RWPE2 (cell line): ENCODE measurements around the gene TRIM22.

Source experiments
- ATAC-seq: fragments of 200-7000 bp; cut with Tn5 transposase; 3 replicates; pipeline ENCODE4 v1.9.1; 2021; ENCODE audit warnings: low read depth
- DNase-seq: peaks from one replicate; pipeline ENCODE4 v3.0.0-alpha.2; 2020; ENCODE audit warnings: low spot score
- H3K27ac ChIP-seq: fragments of 450-650 bp; 2 replicates; pipeline ENCODE4 v1.5.1; 2017; ENCODE audit warnings: mild to moderate bottlenecking; ENCODE audit not compliant: poor library complexity, severe bottlenecking
- H3K27me3 ChIP-seq: fragments of 250-450 bp; sonication (Bioruptor Pico); 2 replicates; pipeline ENCODE4 v1.5.1; 2021; ENCODE audit warnings: mild to moderate bottlenecking, moderate library complexity; ENCODE audit not compliant: insufficient read depth, poor library complexity, severe bottlenecking
- H3K36me3 ChIP-seq: fragments of 250-450 bp; sonication (Bioruptor Pico); 2 replicates; pipeline ENCODE4 v1.5.1; 2020; ENCODE audit warnings: low read depth, mild to moderate bottlenecking, moderate library complexity
- H3K4me1 ChIP-seq: fragments of 250-450 bp; sonication (Bioruptor Pico); 2 replicates; pipeline ENCODE4 v1.5.1; 2021; ENCODE audit warnings: mild to moderate bottlenecking, moderate library complexity; ENCODE audit not compliant: insufficient read depth, poor library complexity, severe bottlenecking
- H3K4me3 ChIP-seq: fragments of 250-450 bp; sonication (Bioruptor Pico); 2 replicates; pipeline ENCODE4 v1.5.1; 2021; ENCODE audit warnings: mild to moderate bottlenecking, moderate library complexity; ENCODE audit not compliant: severe bottlenecking
- H3K9me3 ChIP-seq: fragments of 250-450 bp; sonication (Bioruptor Pico); 2 replicates; pipeline ENCODE4 v1.5.1; 2021; ENCODE audit warnings: mild to moderate bottlenecking, moderate library complexity; ENCODE audit not compliant: severe bottlenecking
- CTCF ChIP-seq: fragments of 450-650 bp; IDR thresholded peaks from one replicate; pipeline ENCODE4 v1.5.1; 2017; ENCODE audit warnings: mild to moderate bottlenecking, moderate library complexity; ENCODE audit not compliant: poor library complexity, severe bottlenecking

The TRIM22 gene

DNA sequence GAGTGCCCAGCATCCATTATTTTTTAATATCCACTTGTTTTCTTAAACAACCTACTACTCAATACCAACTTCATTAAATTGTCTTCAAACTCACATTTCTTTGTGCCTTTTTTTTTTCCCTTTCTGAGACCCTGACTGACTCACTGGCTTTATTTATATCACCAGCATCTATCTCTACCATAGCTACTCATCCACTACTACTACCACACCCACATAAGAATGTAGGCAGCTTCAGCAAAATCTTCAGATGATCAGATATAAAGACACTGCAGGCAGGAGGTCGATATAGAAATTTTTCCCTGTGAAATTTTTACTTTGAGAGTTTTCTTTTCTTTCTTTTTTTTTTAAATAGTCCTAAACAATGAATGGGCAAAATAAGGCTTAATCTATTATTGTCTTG, 48.8 kb downstream of the TRIM22 start:
- Histone ChIP-seq H3K4me3 (no peak overlapping the region), H3K9me3 (no peaks in the 10 kb centered on the region), H3K27ac (no peak overlapping the region), H3K36me3 (no peaks in the 10 kb centered on the region), H3K4me1 (no peaks in the 10 kb centered on the region), H3K27me3 (peaks cover 15% of the 10 kb centered on the region)
- TF ChIP-seq CTCF: no peak
- DNase-seq (no peak), ATAC-seq (no peak)

DNA sequence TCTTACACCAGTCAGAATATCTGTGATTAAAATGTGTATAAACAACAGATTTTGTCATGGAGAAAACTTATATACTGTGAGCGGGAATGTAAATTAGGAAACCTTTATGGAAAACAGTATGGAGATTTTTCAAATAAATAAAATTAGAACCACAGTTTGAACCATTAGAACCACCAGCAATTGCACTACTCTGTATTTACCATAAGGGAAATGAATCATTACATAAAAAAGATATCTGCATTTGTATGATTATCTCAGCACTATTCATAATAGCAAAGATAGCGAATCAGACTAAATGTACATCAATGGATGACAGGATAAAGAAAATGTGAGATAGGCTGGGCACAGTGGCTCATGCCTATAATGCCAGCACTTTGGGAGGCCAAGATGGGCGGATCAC, 57.0 kb downstream of the TRIM22 start:
- no peak for DNase-seq
- Histone ChIP-seq H3K27ac (no peak overlapping the region), H3K36me3 (no peaks in the 10 kb centered on the region; the same call in 1 of the 2 replicates), H3K4me3 (no peak overlapping the region), H3K27me3 (peaks cover 18% of the 10 kb centered on the region), H3K9me3 (no peaks in the 10 kb centered on the region), H3K4me1 (no peaks in the 10 kb centered on the region)
- no peak for TF ChIP-seq CTCF
- no peak for ATAC-seq

- no peak for ATAC-seq
- no peak overlapping the region for H3K4me3 ChIP-seq
These were observed 60.2 kb downstream of the TRIM22 start for GRCh38 chr11:5749836-5750235.

DNA sequence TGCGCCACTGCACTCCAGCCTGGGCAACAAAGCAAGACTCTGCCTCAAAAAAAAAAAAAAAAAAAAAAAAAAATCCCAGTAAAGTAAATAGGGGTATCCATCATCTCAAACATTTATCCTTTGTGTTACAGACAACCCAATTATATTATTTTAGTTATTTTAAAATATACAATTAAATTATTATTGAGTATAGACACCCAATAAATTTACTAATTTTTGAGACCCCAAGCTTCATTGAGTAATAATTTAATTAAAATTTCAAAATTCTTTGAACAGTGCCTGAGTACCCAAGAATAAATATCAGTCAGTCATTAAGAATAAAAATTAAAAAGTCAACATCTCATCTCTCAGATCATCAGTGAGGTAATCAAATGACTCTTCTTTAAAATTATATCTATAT, 64.4 kb downstream of the TRIM22 start, which contains the start of gene OR52N4:
OR52N4 (plus strand) TSS at position 301 of the 400 bp plus-strand sequence. CDS start 498 bp downstream, outside the sequence.
- DNase-seq: no peak
- no peak for ATAC-seq
- TF ChIP-seq CTCF: no peak

More at GRCh38 chr11:5749836-5750235, 60.2 kb downstream of the TRIM22 start:
- Histone ChIP-seq H3K36me3 (no peaks in the 10 kb centered on the region; the same call in 1 of the 2 replicates), H3K27me3 (no peaks in the 10 kb centered on the region), H3K9me3 (no peaks in the 10 kb centered on the region), H3K4me1 (no peaks in the 10 kb centered on the region), H3K27ac (no peak overlapping the region)
- no peak for DNase-seq
- TF ChIP-seq CTCF: no peak

More for the DNA sequence above, 64.4 kb downstream of the TRIM22 start, which contains the start of gene OR52N4:
- Histone ChIP-seq H3K9me3 (no peaks in the 10 kb centered on the region), H3K27me3 (peaks cover 9% of the 10 kb centered on the region), H3K27ac (no peak within 1 kb of the TSS), H3K4me3 (no peak within 1 kb of the TSS), H3K4me1 (no peaks in the 10 kb centered on the region), H3K36me3 (no peaks in the 10 kb centered on the region)
